ENCODE results near the gene ZC3HAV1L.
A peak's percentile ranks its signal among the peaks of the same experiment; 100 is the strongest.
"Not testable (repeated sequence)": the region's sequence is repeated elsewhere in the genome, so short reads cannot be mapped to it uniquely, and the experiment has no call there.

The ZC3HAV1L gene

DNA sequence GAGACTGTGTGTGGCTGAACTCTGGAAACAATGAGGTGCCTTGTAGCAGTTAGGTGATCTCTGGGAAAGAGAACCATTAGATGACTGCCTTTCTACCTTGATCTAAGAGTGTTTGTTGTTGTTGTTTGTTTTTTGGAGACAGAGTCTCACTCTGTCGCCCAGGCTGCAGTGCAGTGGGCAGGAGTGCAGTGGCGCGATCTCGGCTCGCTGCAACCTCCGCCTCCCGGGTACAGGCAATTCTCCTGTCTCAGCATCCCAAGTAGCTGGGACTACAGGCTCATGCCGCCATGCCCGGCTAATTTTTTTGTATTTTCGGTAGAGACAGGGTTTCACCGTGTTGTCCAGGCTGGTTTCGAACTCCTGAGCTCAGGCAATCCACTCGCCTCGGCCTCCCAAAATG is 18.8 kb upstream of the ZC3HAV1L start:
- not testable (repeated sequence) for H3K27ac ChIP-seq (ENCODE audit: low read depth, low read length); H3K9me3 ChIP-seq (ENCODE audit: control insufficient read depth in 1 of 2, low read length in 2 of 2); H3K4me3 ChIP-seq (ENCODE audit: low read depth in 1 of 2, low read length in 2 of 2); H3K9ac ChIP-seq (ENCODE audit: low read depth in 1 of 2, low read length in 2 of 2); H3K4me1 ChIP-seq (ENCODE audit: control insufficient read depth in 1 of 2, insufficient read depth in 2 of 2, low read length in 2 of 2); H3K27me3 ChIP-seq (ENCODE audit: control insufficient read depth in 1 of 2, insufficient read depth in 2 of 2, low read length in 2 of 2)
- H3K36me3 ChIP-seq (ENCODE audit: control insufficient read depth in 1 of 2, insufficient read depth in 2 of 2, low read length in 2 of 2), result peaks cover 17 to 65% of the 10 kb centered on the region in 2 donors

DNA sequence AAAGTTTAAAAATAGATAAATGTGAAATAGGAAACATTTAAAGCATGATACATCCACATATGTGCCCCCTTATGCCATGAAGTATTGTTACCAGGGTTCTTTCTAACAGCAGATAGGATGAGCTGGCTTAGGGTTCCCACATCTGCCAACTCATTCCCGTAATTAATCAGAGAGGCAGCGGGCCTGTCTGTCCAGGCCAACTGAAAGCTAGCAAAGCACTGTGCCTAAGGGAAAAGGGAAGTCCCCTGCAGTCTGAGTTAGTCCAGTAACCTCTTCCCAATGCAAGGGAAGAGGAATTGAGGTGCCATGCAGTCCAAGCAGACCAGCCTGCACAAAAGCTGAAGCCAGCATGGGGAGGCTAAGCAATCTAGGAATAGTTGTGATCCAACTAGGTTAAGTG is 18.3 kb upstream of the ZC3HAV1L start:
- H3K9ac ChIP-seq (ENCODE audit: low read depth in 1 of 2, low read length in 2 of 2), result no peak overlapping the region
- H3K4me1 ChIP-seq (ENCODE audit: control insufficient read depth in 1 of 2, insufficient read depth in 2 of 2, low read length in 2 of 2), result no peaks in the 10 kb centered on the region
- no peak overlapping the region for H3K27ac ChIP-seq (ENCODE audit: low read depth, low read length)
- no peaks in the 10 kb centered on the region for H3K27me3 ChIP-seq (ENCODE audit: control insufficient read depth in 1 of 2, insufficient read depth in 2 of 2, low read length in 2 of 2)
- H3K36me3 ChIP-seq (ENCODE audit: control insufficient read depth in 1 of 2, insufficient read depth in 2 of 2, low read length in 2 of 2), result peaks cover 21 to 69% of the 10 kb centered on the region in 2 donors
- no peak overlapping the region for H3K4me3 ChIP-seq (ENCODE audit: low read depth in 1 of 2, low read length in 2 of 2)
- H3K9me3 ChIP-seq (ENCODE audit: control insufficient read depth in 1 of 2, low read length in 2 of 2), result no peaks in the 10 kb centered on the region

DNA sequence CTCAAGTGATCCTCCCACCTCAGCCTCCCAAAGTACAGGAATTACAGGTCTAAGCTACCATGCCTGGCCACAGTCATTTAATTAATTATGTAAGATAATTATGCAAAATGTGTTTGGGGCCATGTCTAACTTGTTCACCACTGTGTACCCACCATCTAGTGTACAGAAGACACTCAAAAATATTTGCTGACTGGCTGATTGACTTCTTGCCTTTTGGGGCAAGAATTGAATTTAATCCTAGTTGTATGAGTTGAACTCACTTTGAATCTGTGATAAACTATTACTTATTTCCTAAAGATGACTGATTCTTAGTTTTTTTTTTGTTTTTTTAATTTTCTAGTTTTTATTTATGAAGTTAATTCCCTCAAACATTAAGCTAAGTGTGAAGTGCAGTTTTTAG is 15.8 kb upstream of the ZC3HAV1L start:
- Histone ChIP-seq H3K4me1 (ENCODE audit: control insufficient read depth in 1 of 2, insufficient read depth in 2 of 2, low read length in 2 of 2) (no peaks in the 10 kb centered on the region), H3K4me3 (ENCODE audit: low read depth in 1 of 2, low read length in 2 of 2) (no peak overlapping the region), H3K9me3 (ENCODE audit: control insufficient read depth in 1 of 2, low read length in 2 of 2) (no peaks in the 10 kb centered on the region), H3K27me3 (ENCODE audit: control insufficient read depth in 1 of 2, insufficient read depth in 2 of 2, low read length in 2 of 2) (no peaks in the 10 kb centered on the region), H3K27ac (ENCODE audit: low read depth, low read length) (no peak overlapping the region), H3K36me3 (ENCODE audit: control insufficient read depth in 1 of 2, insufficient read depth in 2 of 2, low read length in 2 of 2) (peaks cover 21 to 69% of the 10 kb centered on the region in 2 donors), H3K9ac (ENCODE audit: low read depth in 1 of 2, low read length in 2 of 2) (no peak overlapping the region)

DNA sequence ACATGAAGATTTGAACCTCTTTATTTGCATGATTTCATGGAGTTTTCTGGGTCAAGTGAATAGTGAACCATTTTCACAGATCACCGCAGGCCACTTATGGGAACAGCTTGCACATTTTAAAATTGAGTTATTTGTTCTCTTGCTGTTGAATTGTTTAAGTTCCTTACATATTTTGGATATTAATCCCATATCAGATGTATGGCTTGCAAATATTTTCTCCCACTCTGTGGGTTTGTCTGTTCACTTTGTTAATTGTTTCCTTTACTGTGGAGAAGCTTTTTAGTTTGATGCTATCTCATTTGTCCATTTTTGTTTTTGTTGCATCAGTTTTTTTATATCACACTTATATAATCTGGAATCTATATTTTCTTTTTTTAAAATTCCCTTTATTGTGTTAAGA is 14.1 kb upstream of the ZC3HAV1L start:
- no peaks in the 10 kb centered on the region for H3K9me3 ChIP-seq (ENCODE audit: control insufficient read depth in 1 of 2, low read length in 2 of 2)
- peaks cover 11 to 69% of the 10 kb centered on the region in 2 donors for H3K36me3 ChIP-seq (ENCODE audit: control insufficient read depth in 1 of 2, insufficient read depth in 2 of 2, low read length in 2 of 2)
- peaks cover 0 to 3% of the 10 kb centered on the region in 2 donors for H3K4me1 ChIP-seq (ENCODE audit: control insufficient read depth in 1 of 2, insufficient read depth in 2 of 2, low read length in 2 of 2)
- no peak overlapping the region for H3K4me3 ChIP-seq (ENCODE audit: low read depth in 1 of 2, low read length in 2 of 2)
- no peak overlapping the region for H3K9ac ChIP-seq (ENCODE audit: low read depth in 1 of 2, low read length in 2 of 2)
- no peaks in the 10 kb centered on the region for H3K27me3 ChIP-seq (ENCODE audit: control insufficient read depth in 1 of 2, insufficient read depth in 2 of 2, low read length in 2 of 2)
- H3K27ac ChIP-seq (ENCODE audit: low read depth, low read length), result no peak overlapping the region

DNA sequence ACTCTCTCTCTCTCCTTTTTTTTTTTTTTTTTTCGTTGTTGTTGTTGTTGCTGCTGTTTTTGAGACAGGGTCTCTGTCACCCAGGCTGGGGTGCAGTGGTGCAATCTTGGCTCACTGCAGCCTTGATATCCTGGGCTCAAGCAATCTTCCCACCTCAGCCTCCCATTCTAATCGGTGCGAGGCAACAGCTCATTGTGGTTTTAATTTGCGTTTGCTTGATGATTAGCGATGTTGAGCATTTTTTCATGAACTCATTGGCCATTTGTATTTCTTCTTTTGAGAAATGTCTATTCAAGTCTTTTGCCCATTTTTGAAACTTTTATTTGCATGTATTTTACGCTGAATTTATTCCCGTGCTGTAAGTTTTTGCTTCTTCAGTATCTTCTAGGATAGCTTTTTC is 13.3 kb upstream of the ZC3HAV1L start:
- H3K4me1 ChIP-seq (ENCODE audit: control insufficient read depth in 1 of 2, insufficient read depth in 2 of 2, low read length in 2 of 2), result peaks cover 0 to 3% of the 10 kb centered on the region in 2 donors
- H3K4me3 ChIP-seq (ENCODE audit: low read depth in 1 of 2, low read length in 2 of 2), result no peak overlapping the region
- peaks cover 8 to 61% of the 10 kb centered on the region in 2 donors for H3K36me3 ChIP-seq (ENCODE audit: control insufficient read depth in 1 of 2, insufficient read depth in 2 of 2, low read length in 2 of 2)
- H3K27ac ChIP-seq (ENCODE audit: low read depth, low read length), result no peak overlapping the region
- no peaks in the 10 kb centered on the region for H3K27me3 ChIP-seq (ENCODE audit: control insufficient read depth in 1 of 2, insufficient read depth in 2 of 2, low read length in 2 of 2)
- no peaks in the 10 kb centered on the region for H3K9me3 ChIP-seq (ENCODE audit: control insufficient read depth in 1 of 2, low read length in 2 of 2)
- no peak overlapping the region for H3K9ac ChIP-seq (ENCODE audit: low read depth in 1 of 2, low read length in 2 of 2)

DNA sequence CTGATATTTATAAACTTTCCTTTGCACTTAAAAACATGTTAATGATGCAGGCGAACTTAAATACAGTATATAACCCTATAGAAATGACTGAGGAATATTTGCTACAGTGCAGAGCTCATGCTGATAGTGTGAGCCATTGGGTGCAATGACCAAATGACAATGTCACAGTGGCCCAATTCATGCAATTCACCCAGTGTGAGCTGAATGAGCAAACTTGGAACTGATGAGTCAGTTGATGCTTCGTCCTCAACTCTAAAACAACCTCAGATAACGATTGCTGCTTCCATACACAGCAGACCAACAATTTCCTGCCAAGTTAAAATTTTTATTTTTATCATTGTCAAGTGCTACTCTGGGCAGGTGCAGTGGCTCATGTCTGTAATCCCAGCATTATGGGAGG is 12.1 kb upstream of the ZC3HAV1L start:
- Histone ChIP-seq H3K9me3 (ENCODE audit: control insufficient read depth in 1 of 2, low read length in 2 of 2) (no peaks in the 10 kb centered on the region), H3K27ac (ENCODE audit: low read depth, low read length) (no peak overlapping the region), H3K4me1 (ENCODE audit: control insufficient read depth in 1 of 2, insufficient read depth in 2 of 2, low read length in 2 of 2) (peaks cover 3 to 4% of the 10 kb centered on the region in 2 donors), H3K9ac (ENCODE audit: low read depth in 1 of 2, low read length in 2 of 2) (no peak overlapping the region), H3K27me3 (ENCODE audit: control insufficient read depth in 1 of 2, insufficient read depth in 2 of 2, low read length in 2 of 2) (no peaks in the 10 kb centered on the region), H3K4me3 (ENCODE audit: low read depth in 1 of 2, low read length in 2 of 2) (no peak overlapping the region), H3K36me3 (ENCODE audit: control insufficient read depth in 1 of 2, insufficient read depth in 2 of 2, low read length in 2 of 2) (peaks cover 5 to 50% of the 10 kb centered on the region in 2 donors)

DNA sequence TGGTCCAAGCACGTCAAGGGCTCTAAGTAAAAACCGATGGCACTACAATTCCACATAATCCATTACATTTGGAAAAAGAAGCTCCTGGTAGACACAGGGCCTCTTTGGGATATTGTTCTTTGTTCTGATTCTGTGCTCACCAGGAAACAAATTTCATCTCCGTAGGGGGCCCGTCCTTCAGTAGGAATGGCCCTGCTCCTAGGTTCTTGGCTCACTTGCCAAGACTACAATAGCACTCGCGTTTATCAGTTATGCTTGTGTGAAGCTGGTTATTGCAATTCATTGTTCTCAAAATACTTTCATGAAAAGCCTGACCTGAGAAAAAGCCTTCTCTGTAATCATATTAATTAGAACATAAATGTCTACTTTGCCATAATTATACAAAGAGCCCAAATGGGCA is 10.3 kb upstream of the ZC3HAV1L start:
- Histone ChIP-seq H3K27ac (ENCODE audit: low read depth, low read length) (no peak overlapping the region), H3K9me3 (ENCODE audit: control insufficient read depth in 1 of 2, low read length in 2 of 2) (no peaks in the 10 kb centered on the region), H3K4me3 (ENCODE audit: low read depth in 1 of 2, low read length in 2 of 2) (no peak overlapping the region), H3K27me3 (ENCODE audit: control insufficient read depth in 1 of 2, insufficient read depth in 2 of 2, low read length in 2 of 2) (no peaks in the 10 kb centered on the region), H3K9ac (ENCODE audit: low read depth in 1 of 2, low read length in 2 of 2) (no peak overlapping the region), H3K4me1 (ENCODE audit: control insufficient read depth in 1 of 2, insufficient read depth in 2 of 2, low read length in 2 of 2) (peaks cover 7 to 10% of the 10 kb centered on the region in 2 donors), H3K36me3 (ENCODE audit: control insufficient read depth in 1 of 2, insufficient read depth in 2 of 2, low read length in 2 of 2) (peaks cover 5 to 36% of the 10 kb centered on the region in 2 donors)

DNA sequence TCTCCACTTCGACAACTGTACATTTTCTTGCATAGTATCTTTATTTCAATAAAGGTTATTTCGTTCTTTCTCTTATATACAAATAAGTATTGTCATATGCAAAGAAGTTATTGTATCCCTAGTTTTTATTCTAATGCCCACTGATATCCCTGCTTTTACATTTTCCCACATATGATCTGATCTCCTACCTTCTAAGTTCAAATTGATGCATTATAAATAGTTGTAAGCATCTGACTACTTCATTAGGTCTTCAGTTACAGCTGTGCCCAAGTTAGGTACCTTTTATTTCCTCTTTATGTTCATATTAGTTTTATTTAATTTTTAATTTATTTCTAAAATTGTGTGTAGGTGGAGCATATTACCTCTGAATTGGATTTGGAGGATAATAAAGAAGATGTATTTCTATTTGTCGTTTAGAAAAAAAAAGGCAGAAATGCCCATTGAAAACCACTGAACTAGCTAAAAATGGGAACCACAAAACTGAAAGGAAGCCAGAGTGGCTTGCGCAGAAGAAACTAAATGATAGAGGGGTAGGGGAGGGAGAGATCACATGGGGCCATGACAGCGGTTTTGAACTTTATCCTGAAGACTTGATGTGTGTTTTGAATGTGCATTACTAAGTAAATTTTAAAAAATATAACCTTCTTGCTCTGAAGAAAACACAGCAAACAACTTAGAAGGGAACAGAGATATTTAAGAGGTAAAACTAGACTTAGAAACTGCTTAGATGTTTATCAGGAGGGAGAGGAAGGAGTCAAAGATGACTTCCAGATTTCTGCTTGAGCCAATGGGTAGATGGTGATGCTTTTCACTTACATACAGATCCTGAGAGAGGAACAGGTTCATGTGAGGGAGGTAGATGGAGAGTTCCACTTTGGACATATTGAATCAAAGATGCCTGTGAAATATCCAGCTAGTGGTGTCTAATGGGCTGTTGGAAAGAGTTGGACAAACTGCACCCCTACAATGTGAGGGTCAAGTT is 9.3 kb upstream of the ZC3HAV1L start:
- H3K9ac ChIP-seq (ENCODE audit: low read depth in 1 of 2, low read length in 2 of 2), result no peak overlapping the region
- peaks cover 5 to 32% of the 10 kb centered on the region in 2 donors for H3K36me3 ChIP-seq (ENCODE audit: control insufficient read depth in 1 of 2, insufficient read depth in 2 of 2, low read length in 2 of 2)
- H3K27me3 ChIP-seq (ENCODE audit: control insufficient read depth in 1 of 2, insufficient read depth in 2 of 2, low read length in 2 of 2), result no peaks in the 10 kb centered on the region
- peaks cover 7 to 10% of the 10 kb centered on the region in 2 donors for H3K4me1 ChIP-seq (ENCODE audit: control insufficient read depth in 1 of 2, insufficient read depth in 2 of 2, low read length in 2 of 2)
- no peaks in the 10 kb centered on the region for H3K9me3 ChIP-seq (ENCODE audit: control insufficient read depth in 1 of 2, low read length in 2 of 2)
- H3K4me3 ChIP-seq (ENCODE audit: low read depth in 1 of 2, low read length in 2 of 2), result no peak overlapping the region
- no peak overlapping the region for H3K27ac ChIP-seq (ENCODE audit: low read depth, low read length)

DNA sequence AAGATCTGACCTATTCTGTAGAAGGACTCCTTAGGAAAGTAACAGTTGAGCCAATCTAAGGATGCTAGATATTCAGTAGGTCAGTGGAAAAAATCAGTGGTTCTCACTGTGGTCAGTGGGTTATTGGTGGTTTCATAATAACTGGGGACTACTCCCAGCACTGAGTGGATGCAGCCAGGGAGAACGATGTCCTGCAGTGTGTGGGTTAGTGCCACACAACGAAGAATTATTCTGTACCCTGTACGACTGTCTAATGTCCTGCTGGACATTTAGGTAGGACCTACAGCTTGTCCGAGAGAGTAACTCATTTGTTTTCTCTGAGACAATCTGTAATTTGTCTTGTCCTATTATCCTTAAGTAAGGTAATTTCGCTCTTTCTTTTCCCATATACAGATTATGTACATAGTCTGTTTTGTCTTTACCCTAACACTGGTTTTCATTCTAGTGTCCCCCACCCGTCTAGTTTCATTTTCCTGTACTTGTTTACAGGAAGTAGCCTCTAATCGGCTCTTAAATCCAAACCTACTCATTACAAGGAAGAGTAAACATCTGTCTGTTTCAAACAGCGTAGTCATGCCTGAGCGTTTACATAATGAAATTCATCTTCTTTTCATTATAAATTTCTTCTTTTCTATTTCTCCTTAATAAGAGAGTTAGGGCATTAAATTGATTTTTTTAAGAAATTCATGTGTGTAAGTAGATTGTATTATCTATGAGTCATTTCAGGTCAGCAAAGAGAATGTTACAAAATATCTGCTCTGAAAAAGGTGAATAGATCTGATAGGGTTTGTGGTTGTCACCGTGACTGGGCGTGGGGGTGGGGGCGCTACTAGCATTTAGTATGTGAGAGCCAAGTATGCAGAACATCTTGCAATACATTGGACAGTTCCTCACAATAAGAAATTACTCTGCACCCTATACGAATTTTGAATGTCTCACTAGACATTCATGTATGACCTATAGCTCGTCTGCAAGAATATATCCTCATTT is 8.3 kb upstream of the ZC3HAV1L start:
- H3K27me3 ChIP-seq (ENCODE audit: control insufficient read depth in 1 of 2, insufficient read depth in 2 of 2, low read length in 2 of 2), result no peaks in the 10 kb centered on the region
- H3K9me3 ChIP-seq (ENCODE audit: control insufficient read depth in 1 of 2, low read length in 2 of 2), result no peaks in the 10 kb centered on the region
- peak overlapping the region; percentile 0 for H3K27ac ChIP-seq (ENCODE audit: low read depth, low read length)
- H3K36me3 ChIP-seq (ENCODE audit: control insufficient read depth in 1 of 2, insufficient read depth in 2 of 2, low read length in 2 of 2), result peaks cover 0 to 24% of the 10 kb centered on the region in 2 donors
- H3K4me3 ChIP-seq (ENCODE audit: low read depth in 1 of 2, low read length in 2 of 2), result no peak overlapping the region
- H3K4me1 ChIP-seq (ENCODE audit: control insufficient read depth in 1 of 2, insufficient read depth in 2 of 2, low read length in 2 of 2), result peaks cover 7 to 10% of the 10 kb centered on the region in 2 donors
- H3K9ac ChIP-seq (ENCODE audit: low read depth in 1 of 2, low read length in 2 of 2), result no peak overlapping the region

Data from duodenal mucosa (tissue), 2 donors.